ENCODE results near the gene SSBP2.

Gene SSBP2

GRCh38 chr5:81469676-81470075, 281.2 kb downstream of the SSBP2 start:
- CTCF ChIA-PET, result interaction anchor here (1.3 to 1.8 kb wide), 2 partner anchors 369 to 789 kb away, joined by 4 to 6 read pairs; no protein-coding TSS in a partner anchor
- TF ChIP-seq, protein P1, sequence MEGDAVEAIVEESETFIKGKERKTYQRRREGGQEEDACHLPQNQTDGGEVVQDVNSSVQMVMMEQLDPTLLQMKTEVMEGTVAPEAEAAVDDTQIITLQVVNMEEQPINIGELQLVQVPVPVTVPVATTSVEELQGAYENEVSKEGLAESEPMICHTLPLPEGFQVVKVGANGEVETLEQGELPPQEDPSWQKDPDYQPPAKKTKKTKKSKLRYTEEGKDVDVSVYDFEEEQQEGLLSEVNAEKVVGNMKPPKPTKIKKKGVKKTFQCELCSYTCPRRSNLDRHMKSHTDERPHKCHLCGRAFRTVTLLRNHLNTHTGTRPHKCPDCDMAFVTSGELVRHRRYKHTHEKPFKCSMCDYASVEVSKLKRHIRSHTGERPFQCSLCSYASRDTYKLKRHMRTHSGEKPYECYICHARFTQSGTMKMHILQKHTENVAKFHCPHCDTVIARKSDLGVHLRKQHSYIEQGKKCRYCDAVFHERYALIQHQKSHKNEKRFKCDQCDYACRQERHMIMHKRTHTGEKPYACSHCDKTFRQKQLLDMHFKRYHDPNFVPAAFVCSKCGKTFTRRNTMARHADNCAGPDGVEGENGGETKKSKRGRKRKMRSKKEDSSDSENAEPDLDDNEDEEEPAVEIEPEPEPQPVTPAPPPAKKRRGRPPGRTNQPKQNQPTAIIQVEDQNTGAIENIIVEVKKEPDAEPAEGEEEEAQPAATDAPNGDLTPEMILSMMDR (IDR thresholded peaks at IDR 0.05; ENCODE audit: insufficient read depth, low read length, missing control alignments), result no peak
- no peak for DNase-seq (ENCODE audit: low read depth, low spot score)
- H3K4me3 ChIP-seq (ENCODE audit: low read depth, low read length), result no peak overlapping the region
- POLR2A ChIA-PET, result no interaction called here

- POLR2A ChIA-PET, result interaction anchor here (0.6 kb wide), 1 partner anchor 249 kb away, joined by 3 read pairs; no protein-coding TSS in a partner anchor
- TF ChIP-seq, protein P1 (IDR thresholded peaks at IDR 0.05; ENCODE audit: insufficient read depth, low read length, missing control alignments), result no peak
- no peak overlapping the region for H3K4me3 ChIP-seq (ENCODE audit: low read depth, low read length)
- CTCF ChIA-PET, result no interaction called here
- no peak for DNase-seq (ENCODE audit: low read depth, low spot score)
Measured at GRCh38 chr5:81450940-81451339, 300.0 kb downstream of the SSBP2 start.

GRCh38 chr5:81435023-81435422, 315.9 kb downstream of the SSBP2 start:
- DNase-seq (ENCODE audit: low read depth, low spot score), result no peak
- ChIA-PET POLR2A (no interaction called here), CTCF (no interaction called here)
- no peak overlapping the region for H3K4me3 ChIP-seq (ENCODE audit: low read depth, low read length)
- TF ChIP-seq, protein P1 (IDR thresholded peaks at IDR 0.05; ENCODE audit: insufficient read depth, low read length, missing control alignments), result no peak

DNA sequence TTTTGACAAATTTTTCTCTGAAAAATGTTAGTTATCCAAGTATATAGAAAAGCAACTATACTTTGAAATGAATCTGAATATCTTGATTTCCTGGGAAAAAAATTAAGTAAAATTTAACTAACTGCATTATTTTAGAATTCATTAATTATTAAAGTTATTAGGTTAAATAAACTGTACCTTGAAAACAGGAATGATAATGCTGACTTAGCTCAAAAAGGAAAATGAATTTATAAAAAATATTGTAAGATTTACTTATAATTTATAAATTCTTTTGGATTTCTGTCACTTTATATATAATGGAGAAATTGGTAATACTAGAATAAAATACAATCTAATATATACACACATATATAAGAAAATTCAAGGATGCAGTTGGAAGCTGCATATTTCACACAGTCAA, 320.9 kb downstream of the SSBP2 start:
- TF ChIP-seq, protein P1 (IDR thresholded peaks at IDR 0.05; ENCODE audit: insufficient read depth, low read length, missing control alignments), result no peak
- H3K4me3 ChIP-seq (ENCODE audit: low read depth, low read length), result no peak overlapping the region
- CTCF ChIA-PET, result interaction anchor here (1.2 to 1.8 kb wide), 2 partner anchors 12 to 796 kb away, joined by 3 to 4 read pairs; no protein-coding TSS in a partner anchor
- no peak for DNase-seq (ENCODE audit: low read depth, low spot score)
- POLR2A ChIA-PET, result no interaction called here

GRCh38 chr5:81429363-81429762, 321.5 kb downstream of the SSBP2 start:
- TF ChIP-seq, protein P1 (IDR thresholded peaks at IDR 0.05; ENCODE audit: insufficient read depth, low read length, missing control alignments), result no peak
- H3K4me3 ChIP-seq (ENCODE audit: low read depth, low read length), result no peak overlapping the region
- CTCF ChIA-PET, result interaction anchor here (1.8 kb wide), 2 partner anchors 13 to 796 kb away, joined by 4 to 6 read pairs; no protein-coding TSS in a partner anchor
- DNase-seq (ENCODE audit: low read depth, low spot score), result no peak
- POLR2A ChIA-PET, result no interaction called here

DNA sequence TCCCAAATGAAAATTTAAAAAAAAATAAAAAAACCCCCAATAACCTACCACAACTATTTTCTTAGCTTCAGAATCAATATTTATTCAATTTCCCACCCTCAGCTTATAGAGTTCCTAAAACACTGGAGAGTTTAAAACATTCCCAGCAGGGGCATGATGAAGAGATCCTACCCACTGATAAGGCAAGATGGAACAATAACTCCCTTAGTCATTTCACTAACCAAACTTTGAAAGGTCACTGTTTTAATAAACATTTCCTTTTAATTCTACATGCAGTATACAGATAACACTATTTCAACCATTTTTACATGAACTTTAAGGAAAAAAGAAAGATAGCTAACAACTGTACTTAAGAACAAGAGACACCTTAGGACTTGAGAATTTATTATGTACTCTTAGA, 322.0 kb downstream of the SSBP2 start:
- CTCF ChIA-PET, result interaction anchor here (1.4 to 1.8 kb wide), 3 partner anchors 13 to 797 kb away, joined by 4 to 6 read pairs (median 4); no protein-coding TSS in a partner anchor
- TF ChIP-seq, protein P1 (IDR thresholded peaks at IDR 0.05; ENCODE audit: insufficient read depth, low read length, missing control alignments), result no peak
- no peak for DNase-seq (ENCODE audit: low read depth, low spot score)
- POLR2A ChIA-PET, result no interaction called here
- H3K4me3 ChIP-seq (ENCODE audit: low read depth, low read length), result no peak overlapping the region
